ENCODE data around the gene C10orf105. TPM values are rescaled to one million over a fixed set of nuclear protein-coding genes. Genes with fewer than 3 reads are reported as not detected.

The C10orf105 gene
- polyA plus RNA-seq, 1 donor (not counting 4 experiments of a cell fraction or from before 2014, with no cell fraction given) = not detected

- H3K27me3 ChIP-seq (ENCODE audit: control insufficient read depth, extremely low read depth, insufficient read depth, low read length) = no peaks in the 10 kb centered on the region
- TF ChIP-seq CTCF (optimal IDR thresholded peaks at IDR 0.05 in 1 of 3, IDR thresholded peaks at IDR 0.05 in 1 of 3, conservative IDR thresholded peaks at IDR 0.05 in 1 of 3; ENCODE audit: extremely low read depth in 1 of 3, insufficient read depth in 2 of 3, low read length in 3 of 3) (no peak), EZH2 (IDR thresholded peaks at IDR 0.05; ENCODE audit: low read length) (no peak)
- FAIRE-seq (no peak), DNase-seq (ENCODE audit: low read depth, low spot score) (no peak)
- H3K4me1 ChIP-seq (ENCODE audit: control insufficient read depth, extremely low read depth, insufficient read depth, low read length) = peaks cover 17% of the 10 kb centered on the region
- no peak overlapping the region for H3K27ac ChIP-seq (ENCODE audit: control insufficient read depth, insufficient read depth, low read length)
- no peak overlapping the region for H3K4me3 ChIP-seq (ENCODE audit: control insufficient read depth in 2 of 3, extremely low read depth in 1 of 3, insufficient read depth in 2 of 3, low read depth in 1 of 3, low read length in 3 of 3)
- dilution Hi-C loops (cut with MboI; ENCODE audit: extremely low pct_ligation_motif_present, low sequenced_read_pairs) = no loop called here
- no peaks in the 10 kb centered on the region for H3K9me1 ChIP-seq (ENCODE audit: control insufficient read depth, extremely low read depth, insufficient read depth, low read length)
- no peaks in the 10 kb centered on the region for H4K20me1 ChIP-seq (ENCODE audit: control insufficient read depth, extremely low read depth, insufficient read depth, low read length)
- H3K79me2 ChIP-seq (ENCODE audit: control insufficient read depth, insufficient read depth, low read length) = no peaks in the 10 kb centered on the region
- no peak overlapping the region for H2AFZ ChIP-seq (ENCODE audit: control insufficient read depth, low read length)
- H3K4me2 ChIP-seq (ENCODE audit: control insufficient read depth, extremely low read depth, insufficient read depth, low read depth, low read length) = no peak overlapping the region
- H3K9ac ChIP-seq (ENCODE audit: control insufficient read depth, extremely low read depth, insufficient read depth, low read length) = no peak overlapping the region
- no peaks in the 10 kb centered on the region for H3K9me3 ChIP-seq (ENCODE audit: control insufficient read depth, low read depth, low read length)
- H3K36me3 ChIP-seq (ENCODE audit: control insufficient read depth in 2 of 2, extremely low read depth in 1 of 2, insufficient read depth in 2 of 2, low read length in 2 of 2) = peaks cover 0 to 1% of the 10 kb centered on the region in 2 experiments
These were observed 29.2 kb upstream of the C10orf105 start for GRCh38 chr10:71748671-71749191.

GRCh38 chr10:71747551-71748523 lies 28.3 kb upstream of the C10orf105 start:
- H3K27me3 ChIP-seq (ENCODE audit: control insufficient read depth, extremely low read depth, insufficient read depth, low read length) = no peaks in the 10 kb centered on the region
- no peak overlapping the region for H3K9ac ChIP-seq (ENCODE audit: control insufficient read depth, extremely low read depth, insufficient read depth, low read length)
- H3K4me2 ChIP-seq (ENCODE audit: control insufficient read depth, extremely low read depth, insufficient read depth, low read depth, low read length) = peak overlapping the region; percentile 50
- H3K4me1 ChIP-seq (ENCODE audit: control insufficient read depth, extremely low read depth, insufficient read depth, low read length) = peaks cover 20% of the 10 kb centered on the region
- DNase-seq (ENCODE audit: low read depth, low spot score) (no peak), FAIRE-seq (no peak)
- peak overlapping the region; percentile 30 for H3K27ac ChIP-seq (ENCODE audit: control insufficient read depth, insufficient read depth, low read length)
- no peak for TF ChIP-seq CTCF (optimal IDR thresholded peaks at IDR 0.05 in 1 of 3, IDR thresholded peaks at IDR 0.05 in 1 of 3, conservative IDR thresholded peaks at IDR 0.05 in 1 of 3; ENCODE audit: extremely low read depth in 1 of 3, insufficient read depth in 2 of 3, low read length in 3 of 3)
- TF ChIP-seq EZH2 (IDR thresholded peaks at IDR 0.05; ENCODE audit: low read length) = no peak
- peaks cover 0 to 1% of the 10 kb centered on the region in 2 experiments for H3K36me3 ChIP-seq (ENCODE audit: control insufficient read depth in 2 of 2, extremely low read depth in 1 of 2, insufficient read depth in 2 of 2, low read length in 2 of 2)
- H3K4me3 ChIP-seq (ENCODE audit: control insufficient read depth in 2 of 3, extremely low read depth in 1 of 3, insufficient read depth in 2 of 3, low read depth in 1 of 3, low read length in 3 of 3) = no peak overlapping the region
- no peaks in the 10 kb centered on the region for H3K9me1 ChIP-seq (ENCODE audit: control insufficient read depth, extremely low read depth, insufficient read depth, low read length)
- H3K9me3 ChIP-seq (ENCODE audit: control insufficient read depth, low read depth, low read length) = no peaks in the 10 kb centered on the region
- H3K79me2 ChIP-seq (ENCODE audit: control insufficient read depth, insufficient read depth, low read length) = no peaks in the 10 kb centered on the region
- H4K20me1 ChIP-seq (ENCODE audit: control insufficient read depth, extremely low read depth, insufficient read depth, low read length) = no peaks in the 10 kb centered on the region
- peak overlapping the region; percentile 66 for H2AFZ ChIP-seq (ENCODE audit: control insufficient read depth, low read length)
- dilution Hi-C loops (cut with MboI; ENCODE audit: extremely low pct_ligation_motif_present, low sequenced_read_pairs) = no loop called here

All from keratinocyte (primary cell).